Esophagus squamous epithelium (tissue), 4 donors: ENCODE measurements around the gene G0S2.

Experiments used
- CTCF ChIP-seq, 6 experiments: fragments of 450-650 bp in 4 of 6; fragments of 200-600 bp in 2 of 6; sonication (generic) in 2 of 6; IDR thresholded peaks; one replicate each; pipeline ENCODE4 v1.5.1; 2016 to 2019; ENCODE audit warnings: antibody characterized with exemption in 6 of 6, mild to moderate bottlenecking in 4 of 6, moderate library complexity in 4 of 6
- POLR2A ChIP-seq, 4 donors: fragments of 450-650 bp; IDR thresholded peaks; one replicate each; pipeline ENCODE4 v1.6.1; 2017; ENCODE audit warnings: antibody characterized with exemption in 4 of 4, mild to moderate bottlenecking in 4 of 4, moderate library complexity in 3 of 4

DNA sequence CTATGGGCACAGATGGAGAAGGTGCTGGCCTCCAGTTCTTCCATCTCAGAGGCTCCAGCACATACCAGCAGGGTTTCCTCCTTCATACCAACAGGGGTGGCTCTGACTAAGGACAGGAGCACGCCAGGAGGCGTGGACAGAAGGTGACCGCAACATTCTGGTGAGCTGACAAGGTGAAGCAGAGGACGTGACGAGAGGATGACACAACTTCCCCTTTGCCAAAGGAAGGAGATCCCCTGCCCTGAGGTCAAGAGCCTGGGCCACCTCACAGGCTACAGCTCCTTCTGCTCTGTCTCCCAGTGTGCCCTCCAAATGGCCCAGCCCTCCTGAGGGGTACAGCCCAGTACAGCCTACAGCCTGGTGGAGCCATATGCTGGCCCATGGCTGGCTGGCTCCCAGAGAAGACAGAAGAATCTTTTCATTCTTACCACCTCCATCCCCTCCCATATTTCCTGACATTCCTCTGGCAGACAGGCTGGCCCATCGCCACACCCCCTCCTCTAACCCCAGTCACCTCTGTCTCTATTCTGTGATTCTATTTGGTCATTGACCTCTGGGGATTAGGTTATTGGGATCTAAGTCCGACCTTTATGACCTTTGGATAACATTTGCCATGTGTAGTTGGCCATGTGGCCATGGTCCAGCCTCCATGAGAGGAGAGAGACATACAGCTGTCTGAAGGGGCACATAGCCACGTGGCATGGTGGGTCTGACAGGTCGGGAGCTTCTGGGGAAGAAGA, 17.9 kb upstream of the G0S2 start:
- TF ChIP-seq CTCF (IDR thresholded peaks at IDR 0.05) (no peak), POLR2A (IDR thresholded peaks at IDR 0.05) (no peak)
